RWPE2 (cell line): Measurements from ENCODE around the gene PALMD.

ENCODE experiments used
- ATAC-seq: fragments of 200-7000 bp; cut with Tn5 transposase; 3 replicates; pipeline ENCODE4 v1.9.1; 2021; ENCODE audit warnings: low read depth
- DNase-seq: peaks from one replicate; pipeline ENCODE4 v3.0.0-alpha.2; 2020; ENCODE audit warnings: low spot score
- H3K27ac ChIP-seq: fragments of 450-650 bp; 2 replicates; pipeline ENCODE4 v1.5.1; 2017; ENCODE audit warnings: mild to moderate bottlenecking; ENCODE audit not compliant: poor library complexity, severe bottlenecking
- H3K27me3 ChIP-seq: fragments of 250-450 bp; sonication (Bioruptor Pico); 2 replicates; pipeline ENCODE4 v1.5.1; 2021; ENCODE audit warnings: mild to moderate bottlenecking, moderate library complexity; ENCODE audit not compliant: insufficient read depth, poor library complexity, severe bottlenecking
- H3K36me3 ChIP-seq: fragments of 250-450 bp; sonication (Bioruptor Pico); 2 replicates; pipeline ENCODE4 v1.5.1; 2020; ENCODE audit warnings: low read depth, mild to moderate bottlenecking, moderate library complexity
- H3K4me1 ChIP-seq: fragments of 250-450 bp; sonication (Bioruptor Pico); 2 replicates; pipeline ENCODE4 v1.5.1; 2021; ENCODE audit warnings: mild to moderate bottlenecking, moderate library complexity; ENCODE audit not compliant: insufficient read depth, poor library complexity, severe bottlenecking
- H3K4me3 ChIP-seq: fragments of 250-450 bp; sonication (Bioruptor Pico); 2 replicates; pipeline ENCODE4 v1.5.1; 2021; ENCODE audit warnings: mild to moderate bottlenecking, moderate library complexity; ENCODE audit not compliant: severe bottlenecking
- H3K9me3 ChIP-seq: fragments of 250-450 bp; sonication (Bioruptor Pico); 2 replicates; pipeline ENCODE4 v1.5.1; 2021; ENCODE audit warnings: mild to moderate bottlenecking, moderate library complexity; ENCODE audit not compliant: severe bottlenecking
- CTCF ChIP-seq: fragments of 450-650 bp; IDR thresholded peaks from one replicate; pipeline ENCODE4 v1.5.1; 2017; ENCODE audit warnings: mild to moderate bottlenecking, moderate library complexity; ENCODE audit not compliant: poor library complexity, severe bottlenecking

Gene PALMD

GRCh38 chr1:99713006-99713405 is 67.1 kb downstream of the PALMD start:
- no peaks in the 10 kb centered on the region for H3K9me3 ChIP-seq
- no peaks in the 10 kb centered on the region for H3K27me3 ChIP-seq
- no peaks in the 10 kb centered on the region; the same call in 1 of the 2 replicates for H3K36me3 ChIP-seq
- no peaks in the 10 kb centered on the region for H3K4me1 ChIP-seq
- TF ChIP-seq CTCF: no peak
- no peak overlapping the region for H3K4me3 ChIP-seq
- DNase-seq (no peak), ATAC-seq (no peak)
- H3K27ac ChIP-seq: no peak overlapping the region

DNA sequence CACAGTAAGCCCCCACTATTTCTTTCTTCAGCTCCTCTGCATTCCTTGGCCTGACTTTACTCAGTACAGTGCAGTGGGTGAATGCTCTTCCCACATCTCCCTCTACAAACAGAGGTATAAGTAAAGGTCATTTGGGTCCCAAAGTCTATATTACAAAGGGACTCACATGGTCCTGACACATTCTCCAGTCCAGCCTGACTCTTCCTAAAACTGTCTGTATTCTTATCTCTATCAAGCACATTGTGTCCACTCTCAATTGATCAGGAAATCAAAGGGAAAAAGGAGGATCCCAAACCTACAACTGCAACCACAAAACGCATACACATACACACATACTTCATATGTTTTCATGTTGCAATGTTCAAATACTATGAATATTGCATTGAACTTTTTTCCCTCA is 71.1 kb downstream of the PALMD start:
- Histone ChIP-seq H3K4me3 (no peak overlapping the region), H3K4me1 (no peaks in the 10 kb centered on the region), H3K27ac (no peak overlapping the region), H3K9me3 (no peaks in the 10 kb centered on the region), H3K27me3 (no peaks in the 10 kb centered on the region), H3K36me3 (no peaks in the 10 kb centered on the region)
- DNase-seq (no peak), ATAC-seq (no peak)
- no peak for TF ChIP-seq CTCF

DNA sequence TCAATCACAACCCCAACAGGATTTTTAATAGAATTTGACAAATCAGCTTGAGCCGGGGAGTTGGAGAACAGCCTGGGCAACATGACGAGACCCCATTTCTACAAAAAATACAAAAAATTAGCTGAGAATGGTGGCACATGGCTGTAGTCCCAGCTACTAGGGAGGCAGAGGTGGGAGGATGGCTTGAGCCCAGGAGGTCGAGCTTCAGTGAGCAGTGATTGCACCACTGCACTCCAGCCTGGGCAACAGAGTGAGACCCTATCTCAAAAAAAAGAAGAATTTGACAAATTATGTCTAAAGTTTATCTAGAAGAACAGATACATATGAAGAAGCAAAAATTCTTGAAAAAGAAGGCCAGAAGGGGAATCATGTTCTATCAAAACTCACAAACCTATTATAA is 77.3 kb downstream of the PALMD start:
- no peak overlapping the region for H3K4me3 ChIP-seq
- no peak overlapping the region for H3K27ac ChIP-seq
- H3K4me1 ChIP-seq: no peaks in the 10 kb centered on the region
- ATAC-seq (no peak), DNase-seq (no peak)
- no peaks in the 10 kb centered on the region for H3K9me3 ChIP-seq
- no peaks in the 10 kb centered on the region for H3K27me3 ChIP-seq
- TF ChIP-seq CTCF: no peak
- H3K36me3 ChIP-seq: no peaks in the 10 kb centered on the region

DNA sequence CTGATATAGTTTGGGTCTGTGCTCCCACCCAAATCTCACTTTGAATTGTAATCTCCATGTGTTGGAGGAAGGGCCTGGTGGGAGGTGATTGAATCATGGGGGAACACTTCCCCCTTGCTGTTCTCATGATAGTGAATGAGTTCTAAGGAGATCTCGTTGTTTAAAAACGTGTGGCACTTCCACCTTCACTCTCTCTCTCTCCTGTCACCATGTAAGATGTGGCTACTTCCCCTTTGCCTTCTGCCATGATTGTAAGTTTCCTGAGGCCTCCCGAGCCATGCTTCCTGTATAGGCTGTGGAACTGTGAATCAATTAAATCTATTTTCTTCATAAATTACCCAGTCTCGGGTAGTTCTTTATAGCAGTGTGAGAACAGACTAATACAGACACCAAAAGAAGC is 80.1 kb downstream of the PALMD start:
- no peak for TF ChIP-seq CTCF
- DNase-seq (no peak), ATAC-seq (no peak)
- H3K36me3 ChIP-seq: no peaks in the 10 kb centered on the region
- H3K9me3 ChIP-seq: no peaks in the 10 kb centered on the region
- no peak overlapping the region for H3K4me3 ChIP-seq
- H3K4me1 ChIP-seq: no peaks in the 10 kb centered on the region
- no peaks in the 10 kb centered on the region for H3K27me3 ChIP-seq
- no peak overlapping the region for H3K27ac ChIP-seq

DNA sequence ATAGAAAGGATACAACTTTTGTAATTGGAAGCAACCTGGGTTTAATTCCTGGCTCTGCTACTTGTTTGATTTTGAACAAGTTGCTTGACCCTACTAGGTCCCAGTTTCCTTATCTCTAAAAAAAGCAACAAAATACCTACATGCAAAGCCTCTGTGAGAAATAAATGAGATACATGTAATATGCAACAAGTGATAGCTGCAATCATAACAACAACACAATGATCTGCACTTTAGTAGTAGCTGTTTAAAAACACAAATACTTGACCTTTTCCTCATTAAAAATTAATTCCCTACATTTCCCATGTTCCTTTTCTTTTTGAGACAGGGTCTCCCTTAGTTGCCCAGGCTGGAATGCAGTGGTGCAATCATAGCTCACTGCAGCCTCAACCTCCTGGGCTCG is 80.5 kb downstream of the PALMD start:
- ATAC-seq (no peak), DNase-seq (no peak)
- no peaks in the 10 kb centered on the region for H3K4me1 ChIP-seq
- H3K9me3 ChIP-seq: no peaks in the 10 kb centered on the region
- no peak for TF ChIP-seq CTCF
- H3K27me3 ChIP-seq: no peaks in the 10 kb centered on the region
- H3K4me3 ChIP-seq: no peak overlapping the region
- H3K36me3 ChIP-seq: no peaks in the 10 kb centered on the region
- H3K27ac ChIP-seq: no peak overlapping the region
